Stimulated activated CD4-positive, alpha-beta T cell treated with anti-CD3 and anti-CD28 coated beads, Interleukin-1b, Interleukin-23, amount 100 ng/mL, for 4 hours (primary cell): Measurements from ENCODE around the gene MEOX1.
"Not testable (repeated sequence)": the region's sequence is repeated elsewhere in the genome, so short reads cannot be mapped to it uniquely, and the experiment has no call there.

Experiments used
- DNase-seq, 2 donors: peaks; one replicate each; pipeline ENCODE4 v3.0.0-alpha.2; 2020; ENCODE audit warnings: low read depth in 2 of 2

The MEOX1 gene

GRCh38 chr17:43616852-43617251 is 44.9 kb downstream of the MEOX1 start:
- no peak for DNase-seq

- DNase-seq: no peak
Measured at GRCh38 chr17:43616421-43616820, 45.3 kb downstream of the MEOX1 start.

GRCh38 chr17:43616029-43616351 is 45.7 kb downstream of the MEOX1 start:
- DNase-seq: no peak

- no peak for DNase-seq
Measured at GRCh38 chr17:43615330-43616028, 46.2 kb downstream of the MEOX1 start.

- DNase-seq: no peak
Measured at GRCh38 chr17:43614561-43614960, 47.2 kb downstream of the MEOX1 start.

GRCh38 chr17:43613917-43614316 is 47.8 kb downstream of the MEOX1 start:
- no peak for DNase-seq

- DNase-seq: no peak
Measured at GRCh38 chr17:43612515-43612914, 49.2 kb downstream of the MEOX1 start.

GRCh38 chr17:43611230-43611969 is 50.3 kb downstream of the MEOX1 start:
- no peak for DNase-seq

GRCh38 chr17:43609613-43610385 is 51.9 kb downstream of the MEOX1 start:
- DNase-seq: no peak

GRCh38 chr17:43608313-43608712 is 53.4 kb downstream of the MEOX1 start:
- no peak for DNase-seq

- no peak for DNase-seq
Measured at GRCh38 chr17:43604549-43604948, 57.2 kb downstream of the MEOX1 start.

- no peak for DNase-seq
Measured at GRCh38 chr17:43603321-43603720, 58.4 kb downstream of the MEOX1 start.

- not testable (repeated sequence) for DNase-seq
Measured at GRCh38 chr17:43602556-43602955, 59.2 kb downstream of the MEOX1 start.

GRCh38 chr17:43601280-43602039 is 60.3 kb downstream of the MEOX1 start:
- no peak for DNase-seq

- DNase-seq: no peak
Measured at GRCh38 chr17:43599835-43600234, 61.9 kb downstream of the MEOX1 start.

GRCh38 chr17:43599046-43599395 is 62.7 kb downstream of the MEOX1 start:
- no peak for DNase-seq

- DNase-seq: no peak
Measured at GRCh38 chr17:43598357-43599045, 63.2 kb downstream of the MEOX1 start.

- DNase-seq: no peak
Measured at GRCh38 chr17:43597624-43598356, 63.9 kb downstream of the MEOX1 start.

GRCh38 chr17:43595466-43595865 is 66.3 kb downstream of the MEOX1 start:
- DNase-seq: no peak

GRCh38 chr17:43591779-43592562 is 69.8 kb downstream of the MEOX1 start:
- no peak for DNase-seq
